ENCODE data around the gene DNAAF3.

- no peak for TF ChIP-seq CTCF (IDR thresholded peaks at IDR 0.05)
- no peak for TF ChIP-seq POLR2A (IDR thresholded peaks at IDR 0.05)
Measured at GRCh38 chr19:55137915-55138314, 28.5 kb downstream of the DNAAF3 start.
